CD14-positive monocyte (primary cell): Measurements from ENCODE around the gene HIBADH. TPM values are rescaled to one million over a fixed set of nuclear protein-coding genes. Genes with fewer than 3 reads are reported as not detected.
"Not testable (repeated sequence)": the region's sequence is repeated elsewhere in the genome, so short reads cannot be mapped to it uniquely, and the experiment has no call there.

Experiments used
- DNase-seq, 3 donors: peaks; one replicate each; pipeline ENCODE4 v3.0.0-alpha.2; 2011 to 2022
- H2AFZ ChIP-seq: 2 replicates; pipeline ENCODE4 v1.6.0; 2012; ENCODE audit warnings: mild to moderate bottlenecking, low read depth, low read length, inconsistent platforms; ENCODE audit not compliant: insufficient read depth, poor library complexity, severe bottlenecking
- H3K27ac ChIP-seq, 2 donors: 1 replicate in 1 of 2; 2 replicates in 1 of 2; pipeline ENCODE4 v1.5.1; 2012 to 2013; ENCODE audit warnings: low read length in 2 of 2, control low read depth in 1 of 2, inconsistent platforms in 1 of 2, low read depth in 1 of 2, mild to moderate bottlenecking in 1 of 2
- H3K27me3 ChIP-seq, 2 donors: one replicate each; pipeline versions ENCODE4 v1.6.0 to v1.6.1; 2011 to 2013; ENCODE audit warnings: low read length in 2 of 2; ENCODE audit not compliant: control insufficient read depth in 2 of 2, insufficient read depth in 2 of 2
- H3K36me3 ChIP-seq, 2 donors: replicated peaks in 1 of 2; 1 replicate in 1 of 2; 2 replicates in 1 of 2; pipeline versions ENCODE4 v1.5.1 to v1.6.1; 2012 to 2013; ENCODE audit warnings: low read length in 2 of 2, control low read depth in 1 of 2, inconsistent platforms in 1 of 2, mild to moderate bottlenecking in 1 of 2; ENCODE audit not compliant: insufficient read depth in 2 of 2, control insufficient read depth in 1 of 2
- H3K4me1 ChIP-seq, 2 donors: 1 replicate in 1 of 2; 2 replicates in 1 of 2; pipeline versions ENCODE4 v1.5.1 to v1.6.1; 2012 to 2013; ENCODE audit warnings: low read length in 2 of 2, control low read depth in 1 of 2, inconsistent platforms in 1 of 2, mild to moderate bottlenecking in 1 of 2, moderate library complexity in 1 of 2; ENCODE audit not compliant: insufficient read depth in 2 of 2, control insufficient read depth in 1 of 2
- H3K4me2 ChIP-seq: replicated peaks from 2 replicates; pipeline ENCODE3; 2012; ENCODE audit warnings: low read length, moderate library complexity, mild to moderate bottlenecking; ENCODE audit not compliant: poor library complexity, severe bottlenecking; ENCODE audit errors: extremely low read depth
- H3K4me3 ChIP-seq, 3 experiments: fragments of 200-600 bp in 1 of 3; sonication (generic) in 1 of 3; replicated peaks in 1 of 3; 1 replicate in 2 of 3; 2 replicates in 1 of 3; pipeline ENCODE4 v1.5.1; 2011 to 2013; ENCODE audit warnings: low read length in 3 of 3, mild to moderate bottlenecking in 3 of 3, control low read depth in 2 of 3, low read depth in 2 of 3, inconsistent platforms in 1 of 3, moderate library complexity in 1 of 3
- H3K79me2 ChIP-seq: 2 replicates; pipeline ENCODE4 v1.6.0; 2012; ENCODE audit warnings: mild to moderate bottlenecking, control low read depth, inconsistent platforms, low read length, moderate library complexity; ENCODE audit not compliant: insufficient read depth
- H3K9ac ChIP-seq: 2 replicates; pipeline ENCODE4 v1.6.0; 2017; ENCODE audit warnings: low read length, mild to moderate bottlenecking; ENCODE audit not compliant: insufficient read depth, poor library complexity, severe bottlenecking
- H3K9me3 ChIP-seq, 2 donors: replicated peaks in 1 of 2; 1 replicate in 1 of 2; 2 replicates in 1 of 2; pipeline versions ENCODE4 v1.5.1 to v1.6.1; 2012 to 2013; ENCODE audit warnings: low read length in 2 of 2, control low read depth in 1 of 2; ENCODE audit not compliant: control insufficient read depth in 1 of 2, insufficient read depth in 1 of 2
- H4K20me1 ChIP-seq: 2 replicates; pipeline ENCODE4 v1.6.0; 2012; ENCODE audit warnings: mild to moderate bottlenecking, low read length, control low read depth, moderate library complexity; ENCODE audit not compliant: insufficient read depth
- H3K27ac Mint-ChIP-seq, 7 donors: one replicate each; pipeline ENCODE4 v1.8.0; 2020; ENCODE audit warnings: mild to moderate bottlenecking in 7 of 7, mixed read lengths in 7 of 7, moderate library complexity in 6 of 7, inconsistent platforms in 2 of 7
- H3K27me3 Mint-ChIP-seq, 3 donors: one replicate each; pipeline ENCODE4 v1.8.0; 2021 to 2022; ENCODE audit warnings: low read depth in 3 of 3, mild to moderate bottlenecking in 3 of 3, mixed read lengths in 3 of 3, moderate library complexity in 3 of 3, inconsistent platforms in 1 of 3
- H3K36me3 Mint-ChIP-seq, 2 donors: one replicate each; pipeline ENCODE4 v1.8.0; 2020; ENCODE audit warnings: mixed read lengths in 2 of 2, inconsistent platforms in 1 of 2, mild to moderate bottlenecking in 1 of 2
- H3K4me1 Mint-ChIP-seq: one replicate; pipeline ENCODE4 v1.8.0; 2020; ENCODE audit warnings: mild to moderate bottlenecking, mixed read lengths
- H3K4me3 Mint-ChIP-seq, 2 donors: one replicate each; pipeline ENCODE4 v1.8.0; 2020; ENCODE audit warnings: mild to moderate bottlenecking in 2 of 2, mixed read lengths in 2 of 2, moderate library complexity in 1 of 2
- H3K9me3 Mint-ChIP-seq, 7 donors: one replicate each; pipeline ENCODE4 v1.8.0; 2020 to 2022; ENCODE audit warnings: mixed read lengths in 7 of 7, mild to moderate bottlenecking in 6 of 7, moderate library complexity in 6 of 7, inconsistent platforms in 2 of 7
- WGBS: methylation state at CpG from one replicate; pipeline ENCODE4 v1.1.5; 2013; ENCODE audit warnings: missing lambda C conversion rate; ENCODE audit not compliant: insufficient coverage; 5-methylcytosine and 5-hydroxymethylcytosine counted together
- intact Hi-C, 2 donors: fragments of 100-400 bp; cut with micrococcal nuclease; formaldehyde crosslinking; loops; one replicate each; pipeline versions ENCODE4 v1.15.0 to v1.15.1; 2023
- polyA plus RNA-seq, 3 donors: library from polyadenylated mRNA; depleted of rRNA in 1 of 3; unstranded in 2 of 3; stranded (reverse) in 1 of 3; fragments of 300-500 nt in 2 of 3; fragments of >200 nt in 1 of 3; fragmentation: Illumina TruSeq in 2 of 3; gene quantifications; 1 replicate in 2 of 3; 2 replicates in 1 of 3; pipeline ENCODE4 v1.2.3, GENCODE V29; 2012 to 2021
- TF ChIP-seq, protein P1 (sequence below): fragments of 200-600 bp; IDR thresholded peaks from one replicate; pipeline ENCODE4 v1.8.0; 2022; ENCODE audit warnings: antibody characterized with exemption, mild to moderate bottlenecking

Gene HIBADH
- polyA plus RNA-seq, 3 donors: 8.9 to 29.1 (median 26.5) TPM

GRCh38 chr7:27639851-27640250 lies 22.8 kb downstream of the HIBADH start:
- no peak overlapping the region for H3K4me2 ChIP-seq
- no peak overlapping the region for H3K9ac ChIP-seq
- no CpG with 5 or more reads among the region's 6 CpGs for WGBS
- DNase-seq: no peak
- Mint-ChIP-seq H3K9me3 (peaks cover 0 to 5% (median 0%) of the 10 kb centered on the region in 7 donors), H3K4me1 (peaks cover 3% of the 10 kb centered on the region), H3K27ac (no peak overlapping the region), H3K27me3 (no peaks in the 10 kb centered on the region), H3K4me3 (no peak overlapping the region), H3K36me3 (peaks cover 4 to 8% of the 10 kb centered on the region in 2 donors)
- no peaks in the 10 kb centered on the region for H4K20me1 ChIP-seq
- H3K9me3 ChIP-seq: no peaks in the 10 kb centered on the region
- H3K4me1 ChIP-seq: no peaks in the 10 kb centered on the region
- H3K36me3 ChIP-seq: no peaks in the 10 kb centered on the region
- intact Hi-C loops: no loop called here
- no peak overlapping the region for H3K4me3 ChIP-seq
- H2AFZ ChIP-seq: no peak overlapping the region
- TF ChIP-seq, protein P1, sequence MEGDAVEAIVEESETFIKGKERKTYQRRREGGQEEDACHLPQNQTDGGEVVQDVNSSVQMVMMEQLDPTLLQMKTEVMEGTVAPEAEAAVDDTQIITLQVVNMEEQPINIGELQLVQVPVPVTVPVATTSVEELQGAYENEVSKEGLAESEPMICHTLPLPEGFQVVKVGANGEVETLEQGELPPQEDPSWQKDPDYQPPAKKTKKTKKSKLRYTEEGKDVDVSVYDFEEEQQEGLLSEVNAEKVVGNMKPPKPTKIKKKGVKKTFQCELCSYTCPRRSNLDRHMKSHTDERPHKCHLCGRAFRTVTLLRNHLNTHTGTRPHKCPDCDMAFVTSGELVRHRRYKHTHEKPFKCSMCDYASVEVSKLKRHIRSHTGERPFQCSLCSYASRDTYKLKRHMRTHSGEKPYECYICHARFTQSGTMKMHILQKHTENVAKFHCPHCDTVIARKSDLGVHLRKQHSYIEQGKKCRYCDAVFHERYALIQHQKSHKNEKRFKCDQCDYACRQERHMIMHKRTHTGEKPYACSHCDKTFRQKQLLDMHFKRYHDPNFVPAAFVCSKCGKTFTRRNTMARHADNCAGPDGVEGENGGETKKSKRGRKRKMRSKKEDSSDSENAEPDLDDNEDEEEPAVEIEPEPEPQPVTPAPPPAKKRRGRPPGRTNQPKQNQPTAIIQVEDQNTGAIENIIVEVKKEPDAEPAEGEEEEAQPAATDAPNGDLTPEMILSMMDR: no peak
- H3K79me2 ChIP-seq: no peaks in the 10 kb centered on the region
- H3K27ac ChIP-seq: no peak overlapping the region
- H3K27me3 ChIP-seq: no peaks in the 10 kb centered on the region

- intact Hi-C loops, H3K27ac ChIP-seq, H2AFZ ChIP-seq, H3K27me3 ChIP-seq, H3K9ac ChIP-seq, H3K9me3 Mint-ChIP-seq, H3K4me3 ChIP-seq, H3K4me1 ChIP-seq, H4K20me1 ChIP-seq, H3K4me2 ChIP-seq, H3K9me3 ChIP-seq, H3K27me3 Mint-ChIP-seq, H3K4me3 Mint-ChIP-seq, H3K36me3 ChIP-seq, H3K4me1 Mint-ChIP-seq, DNase-seq, H3K27ac Mint-ChIP-seq, H3K79me2 ChIP-seq: not testable (repeated sequence)
- peaks cover 4 to 11% of the 10 kb centered on the region in 2 donors for H3K36me3 Mint-ChIP-seq
- whole genome bisulfite sequencing: no CpG with 5 or more reads among the region's 1 CpG
Observed at GRCh38 chr7:27639048-27639447, 23.6 kb downstream of the HIBADH start.
